ENCODE measurements around the gene SSH3. TPM values are rescaled to one million over a fixed set of nuclear protein-coding genes. Genes with fewer than 3 reads are reported as not detected.

Gene SSH3
- total RNA-seq, 1 experiment from 2014 or later, result 89.6 TPM

DNA sequence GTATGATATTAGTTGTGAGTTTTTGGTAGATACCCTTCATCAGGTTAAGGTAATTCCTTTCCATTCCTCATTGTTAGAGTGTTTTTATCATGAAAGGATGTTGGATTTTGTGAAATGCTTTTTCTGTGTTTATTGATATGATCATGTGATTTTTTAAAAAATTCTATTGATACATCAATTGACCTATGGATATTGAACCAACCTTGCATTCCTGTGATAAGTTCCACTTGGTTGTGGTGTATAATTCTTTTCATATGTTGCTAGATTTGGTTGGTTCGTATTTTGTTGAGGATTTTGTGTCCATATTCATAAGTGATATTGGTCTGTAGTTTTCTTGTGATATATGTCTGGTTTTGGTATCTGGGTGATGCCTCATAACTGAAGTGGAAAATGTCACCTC lies 7.5 kb upstream of the SSH3 start:
- DNase-seq, result no peak
- Histone ChIP-seq H3K4me3 (ENCODE audit: low read depth, low read length) (no peak overlapping the region), H3K36me3 (ENCODE audit: control insufficient read depth, insufficient read depth, low read length) (peaks cover 9% of the 10 kb centered on the region), H3K4me1 (no peaks in the 10 kb centered on the region), H3K9me3 (peaks cover 17% of the 10 kb centered on the region), H3K27me3 (replicated peaks; ENCODE audit: control insufficient read depth, insufficient read depth, low read length) (no peaks in the 10 kb centered on the region)
- ChIA-PET CTCF (no interaction called here), POLR2A (no interaction called here)
- intact Hi-C loops (cut with micrococcal nuclease; ENCODE audit: unreplicated experiment), result no loop called here
- no TSS peak for BruUV-seq (replicated peaks)
- H3K9me3 Mint-ChIP-seq (ENCODE audit: unreplicated experiment), result peaks cover 18% of the 10 kb centered on the region
- no peak overlapping the region for H3K27ac Mint-ChIP-seq (ENCODE audit: unreplicated experiment)
- H3K4me3 Mint-ChIP-seq (ENCODE audit: unreplicated experiment), result no peak overlapping the region
- peaks cover 80% of the 10 kb centered on the region for H3K36me3 Mint-ChIP-seq (ENCODE audit: insufficient read depth, unreplicated experiment)
- H3K4me1 Mint-ChIP-seq (ENCODE audit: low read depth, unreplicated experiment), result peaks cover 9% of the 10 kb centered on the region
- TF ChIP-seq, protein P1, sequence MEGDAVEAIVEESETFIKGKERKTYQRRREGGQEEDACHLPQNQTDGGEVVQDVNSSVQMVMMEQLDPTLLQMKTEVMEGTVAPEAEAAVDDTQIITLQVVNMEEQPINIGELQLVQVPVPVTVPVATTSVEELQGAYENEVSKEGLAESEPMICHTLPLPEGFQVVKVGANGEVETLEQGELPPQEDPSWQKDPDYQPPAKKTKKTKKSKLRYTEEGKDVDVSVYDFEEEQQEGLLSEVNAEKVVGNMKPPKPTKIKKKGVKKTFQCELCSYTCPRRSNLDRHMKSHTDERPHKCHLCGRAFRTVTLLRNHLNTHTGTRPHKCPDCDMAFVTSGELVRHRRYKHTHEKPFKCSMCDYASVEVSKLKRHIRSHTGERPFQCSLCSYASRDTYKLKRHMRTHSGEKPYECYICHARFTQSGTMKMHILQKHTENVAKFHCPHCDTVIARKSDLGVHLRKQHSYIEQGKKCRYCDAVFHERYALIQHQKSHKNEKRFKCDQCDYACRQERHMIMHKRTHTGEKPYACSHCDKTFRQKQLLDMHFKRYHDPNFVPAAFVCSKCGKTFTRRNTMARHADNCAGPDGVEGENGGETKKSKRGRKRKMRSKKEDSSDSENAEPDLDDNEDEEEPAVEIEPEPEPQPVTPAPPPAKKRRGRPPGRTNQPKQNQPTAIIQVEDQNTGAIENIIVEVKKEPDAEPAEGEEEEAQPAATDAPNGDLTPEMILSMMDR (IDR thresholded peaks at IDR 0.05; ENCODE audit: insufficient read depth in 1 of 2, low read depth in 1 of 2, low read length in 1 of 2, severe bottlenecking in 1 of 2, unreplicated experiment in 1 of 2), result no peak
- H3K27me3 Mint-ChIP-seq (ENCODE audit: insufficient read depth, unreplicated experiment), result no peaks in the 10 kb centered on the region

DNA sequence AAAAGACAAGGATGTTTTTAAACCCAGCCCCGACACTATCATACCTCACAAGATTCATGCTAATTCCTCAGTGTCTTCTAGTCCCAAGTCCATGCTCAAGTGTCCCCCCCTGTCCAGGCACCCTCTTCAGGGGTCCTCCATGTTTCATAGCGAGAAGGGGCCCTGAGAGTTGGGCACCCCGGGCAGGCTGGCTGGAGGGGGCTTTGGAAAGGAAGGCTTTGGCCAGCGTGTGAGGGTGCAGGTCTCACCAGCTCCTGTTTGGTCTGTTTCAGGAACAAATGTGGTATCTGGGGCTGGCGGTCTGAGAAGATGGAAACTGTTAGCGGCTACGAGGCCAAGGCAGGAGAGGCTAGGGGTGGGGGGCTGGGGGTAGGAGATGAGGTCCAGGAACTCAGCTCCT lies 4.5 kb upstream of the SSH3 start:
- peaks cover 18% of the 10 kb centered on the region for H3K9me3 Mint-ChIP-seq (ENCODE audit: unreplicated experiment)
- no peaks in the 10 kb centered on the region for H3K27me3 ChIP-seq (replicated peaks; ENCODE audit: control insufficient read depth, insufficient read depth, low read length)
- intact Hi-C loops (cut with micrococcal nuclease; ENCODE audit: unreplicated experiment), result no loop called here
- no peak overlapping the region for H3K4me3 Mint-ChIP-seq (ENCODE audit: unreplicated experiment)
- peaks cover 17% of the 10 kb centered on the region for H3K9me3 ChIP-seq
- peaks cover 10% of the 10 kb centered on the region; the same call in 1 of the 2 replicates for H3K4me1 ChIP-seq
- no peaks in the 10 kb centered on the region for H3K27me3 Mint-ChIP-seq (ENCODE audit: insufficient read depth, unreplicated experiment)
- BruUV-seq (replicated peaks), result no TSS peak
- H3K4me3 ChIP-seq (ENCODE audit: low read depth, low read length), result no peak overlapping the region
- H3K4me1 Mint-ChIP-seq (ENCODE audit: low read depth, unreplicated experiment), result no peaks in the 10 kb centered on the region
- CTCF ChIA-PET, result interaction anchor here (0.6 kb wide), 1 partner anchor 46 kb away, joined by 3 read pairs; no protein-coding TSS in a partner anchor
- peaks cover 9% of the 10 kb centered on the region for H3K36me3 ChIP-seq (ENCODE audit: control insufficient read depth, insufficient read depth, low read length)
- TF ChIP-seq, protein P1 (IDR thresholded peaks at IDR 0.05; ENCODE audit: insufficient read depth in 1 of 2, low read depth in 1 of 2, low read length in 1 of 2, severe bottlenecking in 1 of 2, unreplicated experiment in 1 of 2), result no peak
- POLR2A ChIA-PET, result interaction anchor here (1.1 kb wide), 1 partner anchor 19 kb away, joined by 3 read pairs; no protein-coding TSS in a partner anchor
- H3K36me3 Mint-ChIP-seq (ENCODE audit: insufficient read depth, unreplicated experiment), result peaks cover 95% of the 10 kb centered on the region
- no peak overlapping the region for H3K27ac Mint-ChIP-seq (ENCODE audit: unreplicated experiment)
- DNase-seq, result no peak

DNA sequence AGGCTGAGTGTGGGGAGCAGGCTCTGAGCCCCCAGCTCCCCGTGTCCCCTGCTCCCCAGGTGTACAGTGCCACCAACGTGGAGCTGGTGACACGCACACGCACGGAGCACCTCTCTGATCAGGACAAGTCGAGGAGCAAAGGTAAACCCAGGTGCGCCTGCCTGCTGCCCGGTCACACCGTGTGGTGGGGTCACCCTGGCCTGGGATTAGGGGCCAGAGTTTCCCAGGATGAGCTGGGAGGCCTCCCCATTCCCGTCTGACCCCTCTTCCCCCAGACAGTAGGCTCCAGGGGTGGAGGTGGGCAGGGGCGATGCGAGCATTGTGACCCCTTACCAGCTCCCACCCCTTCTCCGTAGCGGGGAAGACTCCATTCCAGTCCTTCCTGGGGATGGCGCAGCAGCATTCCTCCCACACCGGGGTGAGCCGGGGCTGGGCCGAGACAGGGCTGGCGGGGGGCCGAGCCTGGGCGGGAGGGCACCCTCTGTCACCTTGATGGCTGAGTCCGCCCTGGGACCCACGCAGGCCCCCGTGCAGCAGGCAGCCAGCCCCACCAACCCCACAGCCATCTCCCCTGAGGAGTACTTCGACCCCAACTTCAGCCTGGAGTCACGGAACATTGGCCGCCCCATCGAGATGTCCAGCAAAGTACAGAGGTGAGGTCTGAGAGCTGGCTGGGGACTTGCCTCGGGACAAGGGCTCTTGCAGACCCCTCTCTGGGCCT lies 3.7 kb upstream of the SSH3 start:
- POLR2A ChIA-PET, result interaction anchor here (1.1 kb wide), 1 partner anchor 18 kb away, joined by 3 read pairs; no protein-coding TSS in a partner anchor
- Mint-ChIP-seq H3K27ac (ENCODE audit: unreplicated experiment) (no peak overlapping the region), H3K36me3 (ENCODE audit: insufficient read depth, unreplicated experiment) (peaks cover 92% of the 10 kb centered on the region), H3K4me3 (ENCODE audit: unreplicated experiment) (no peak overlapping the region), H3K27me3 (ENCODE audit: insufficient read depth, unreplicated experiment) (no peaks in the 10 kb centered on the region), H3K4me1 (ENCODE audit: low read depth, unreplicated experiment) (peaks cover 3% of the 10 kb centered on the region), H3K9me3 (ENCODE audit: unreplicated experiment) (peaks cover 18% of the 10 kb centered on the region)
- Histone ChIP-seq H3K36me3 (ENCODE audit: control insufficient read depth, insufficient read depth, low read length) (peaks cover 9% of the 10 kb centered on the region), H3K4me3 (ENCODE audit: low read depth, low read length) (no peak overlapping the region), H3K27me3 (replicated peaks; ENCODE audit: control insufficient read depth, insufficient read depth, low read length) (no peaks in the 10 kb centered on the region), H3K4me1 (peaks cover 14% of the 10 kb centered on the region), H3K9me3 (peaks cover 16% of the 10 kb centered on the region)
- DNase-seq, result peak in 1 of 2 experiments; percentile 38
- BruUV-seq (replicated peaks), result no TSS peak
- CTCF ChIA-PET, result interaction anchor here (0.7 kb wide), 1 partner anchor 17 kb away, joined by 4 read pairs; no protein-coding TSS in a partner anchor
- intact Hi-C loops (cut with micrococcal nuclease; ENCODE audit: unreplicated experiment), result no loop called here
- TF ChIP-seq, protein P1 (IDR thresholded peaks at IDR 0.05; ENCODE audit: insufficient read depth in 1 of 2, low read depth in 1 of 2, low read length in 1 of 2, severe bottlenecking in 1 of 2, unreplicated experiment in 1 of 2), result no peak
